Cardiac muscle cell (in vitro differentiated cells and primary cell): ENCODE results near the gene CUTC. TPM values are rescaled to one million over a fixed set of nuclear protein-coding genes. Genes with fewer than 3 reads are reported as not detected.

Source experiments
- DNase-seq, 2 donors: peaks; one replicate each; pipeline versions ENCODE4 v3.0.0 to v3.0.0-alpha.2; 2010 to 2017; ENCODE audit warnings: low read depth in 1 of 2, low spot score in 1 of 2
- H3K27ac ChIP-seq: fragments of 200-600 bp; sonication (generic); 2 replicates; pipeline ENCODE4 v1.5.1; 2016
- H3K27me3 ChIP-seq: fragments of 200-600 bp; sonication (generic); 2 replicates; pipeline ENCODE4 v1.6.0; 2016; ENCODE audit warnings: control low read depth
- H3K36me3 ChIP-seq: fragments of 200-600 bp; sonication (generic); 2 replicates; pipeline ENCODE4 v1.5.1; 2016; ENCODE audit warnings: control low read depth
- H3K4me1 ChIP-seq: fragments of 200-600 bp; sonication (generic); 2 replicates; pipeline ENCODE4 v1.8.1; 2017; ENCODE audit warnings: low read depth, mild to moderate bottlenecking, mixed run types
- H3K4me3 ChIP-seq: fragments of 200-600 bp; sonication (generic); 2 replicates; pipeline ENCODE4 v1.5.1; 2016; ENCODE audit warnings: mild to moderate bottlenecking
- H3K9me3 ChIP-seq: fragments of 200-600 bp; sonication (generic); 2 replicates; pipeline ENCODE4 v1.5.1; 2017; ENCODE audit warnings: low read depth, mild to moderate bottlenecking, control low read depth
- CTCF ChIP-seq: IDR thresholded peaks from 2 replicates; pipeline ENCODE4 v1.5.1; 2012; ENCODE audit warnings: low read depth, mild to moderate bottlenecking, low read length
- polyA plus RNA-seq: library from polyadenylated mRNA; unstranded; fragments of >200 nt; fragmentation: Nextera tagmentation; extraction: Ambion mirVana; gene quantifications from 2 replicates; pipeline ENCODE4 v1.2.1, GENCODE V29; 2016
- total RNA-seq: library from RNA; depleted of rRNA; stranded (reverse); fragments of >200 nt; gene quantifications from 2 replicates; pipeline ENCODE4 v1.2.3, GENCODE V29; 2016

The CUTC gene
- total and polyA plus RNA-seq, 2 experiments from 2014 or later: 33.7 to 52.0 TPM

GRCh38 chr10:99784727-99785441 lies 52.9 kb downstream of the CUTC start:
- no peaks in the 10 kb centered on the region for H3K36me3 ChIP-seq

DNA sequence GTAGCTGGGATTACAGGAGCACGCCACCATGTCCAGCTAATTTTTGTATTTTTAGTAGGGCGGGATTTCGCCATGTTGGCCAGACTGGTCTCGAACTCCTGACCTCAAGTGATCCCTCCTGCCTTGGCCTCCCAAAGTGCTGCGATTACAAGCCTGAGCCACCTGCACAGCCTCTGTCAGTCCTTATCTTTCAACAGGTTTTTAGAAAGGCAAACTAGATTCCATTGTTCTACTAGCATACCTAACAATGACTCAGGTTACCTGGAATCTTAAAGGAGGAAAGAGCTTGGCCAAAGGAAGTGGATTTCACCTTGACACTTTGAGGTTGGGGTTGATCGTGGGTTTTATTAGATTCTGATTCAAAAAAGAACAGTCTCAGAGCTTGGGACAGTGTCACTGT lies 53.6 kb downstream of the CUTC start:
- TF ChIP-seq CTCF: no peak
- DNase-seq: no peak
- H3K4me3 ChIP-seq: no peak overlapping the region
- no peaks in the 10 kb centered on the region for H3K9me3 ChIP-seq
- no peaks in the 10 kb centered on the region for H3K27me3 ChIP-seq
- no peak overlapping the region for H3K27ac ChIP-seq
- no peaks in the 10 kb centered on the region for H3K4me1 ChIP-seq
- no peaks in the 10 kb centered on the region for H3K36me3 ChIP-seq

More at GRCh38 chr10:99784727-99785441, 52.9 kb downstream of the CUTC start:
- H3K4me1 ChIP-seq: no peaks in the 10 kb centered on the region
- no peak overlapping the region for H3K27ac ChIP-seq
- H3K9me3 ChIP-seq: no peaks in the 10 kb centered on the region
- H3K27me3 ChIP-seq: no peaks in the 10 kb centered on the region
- no peak overlapping the region for H3K4me3 ChIP-seq
- no peak for DNase-seq
- TF ChIP-seq CTCF: no peak

- TF ChIP-seq CTCF: no peak
- H3K36me3 ChIP-seq: no peaks in the 10 kb centered on the region
- no peaks in the 10 kb centered on the region for H3K27me3 ChIP-seq
- no peaks in the 10 kb centered on the region for H3K9me3 ChIP-seq
- DNase-seq: no peak
- H3K4me1 ChIP-seq: no peaks in the 10 kb centered on the region
- H3K27ac ChIP-seq: no peak overlapping the region
- H3K4me3 ChIP-seq: no peak overlapping the region
These were observed 55.3 kb downstream of the CUTC start for GRCh38 chr10:99787311-99787710.

DNA sequence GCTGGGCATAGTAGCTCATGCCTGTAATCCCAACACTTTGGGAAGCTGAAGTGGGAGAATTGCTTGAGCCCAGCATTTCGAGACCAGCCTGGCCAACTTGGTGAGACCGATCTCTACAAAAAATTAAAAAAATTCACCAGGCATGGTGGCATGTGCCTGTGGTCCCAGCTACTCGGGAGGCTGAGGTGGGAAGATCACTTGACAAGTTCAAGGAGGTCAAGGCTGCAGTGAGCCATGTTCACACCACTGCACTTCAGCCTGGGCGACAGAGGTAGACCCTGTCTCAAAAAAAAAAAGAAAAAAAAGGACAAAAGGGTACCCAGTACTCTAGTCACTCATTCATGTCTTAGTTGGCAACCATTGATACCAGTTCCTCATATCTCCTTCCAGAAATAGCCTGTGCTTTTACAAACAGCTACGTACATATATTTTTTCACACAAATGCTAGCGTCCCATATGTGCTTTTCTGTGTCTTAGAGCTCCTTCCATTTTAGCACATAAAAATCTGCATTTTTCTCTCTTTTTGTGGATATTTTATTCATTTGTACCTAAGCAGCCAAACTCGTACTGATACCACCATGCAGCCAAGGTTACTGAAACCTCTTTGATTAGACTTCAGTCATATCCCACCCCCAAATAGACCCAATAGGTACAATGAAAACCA lies 55.9 kb downstream of the CUTC start:
- Histone ChIP-seq H3K9me3 (no peaks in the 10 kb centered on the region), H3K36me3 (no peaks in the 10 kb centered on the region), H3K4me3 (no peak overlapping the region), H3K27me3 (no peaks in the 10 kb centered on the region), H3K27ac (no peak overlapping the region), H3K4me1 (no peaks in the 10 kb centered on the region)
- no peak for TF ChIP-seq CTCF
- no peak for DNase-seq

GRCh38 chr10:99788598-99789256 lies 56.7 kb downstream of the CUTC start:
- H3K36me3 ChIP-seq: no peaks in the 10 kb centered on the region
- no peak overlapping the region for H3K27ac ChIP-seq
- no peaks in the 10 kb centered on the region for H3K4me1 ChIP-seq
- no peaks in the 10 kb centered on the region for H3K9me3 ChIP-seq
- no peak overlapping the region for H3K4me3 ChIP-seq
- no peaks in the 10 kb centered on the region for H3K27me3 ChIP-seq
- DNase-seq: peak in 1 of 2 donors; percentile 98
- TF ChIP-seq CTCF: no peak
